K562 (cell line): ENCODE data around the gene MRPL40.

Experiments used
- CHD2 ChIP-seq: IDR thresholded peaks from 2 replicates; pipeline ENCODE4 v1.6.1; 2011; ENCODE audit warnings: low read depth, low read length
- ESRRA ChIP-seq: fragments of 450-650 bp; IDR thresholded peaks from 2 replicates; pipeline ENCODE4 v1.6.1; 2014; ENCODE audit warnings: low read depth, mild to moderate bottlenecking, moderate library complexity, borderline replicate concordance
- JUN ChIP-seq, 2 experiments: sonication (generic) in 1 of 2; formaldehyde crosslinking in 1 of 2; IDR thresholded peaks; 2 replicates each; pipeline versions ENCODE4 v1.6.1 to v1.8.0; 2012 to 2022; ENCODE audit warnings: borderline replicate concordance in 2 of 2, mild to moderate bottlenecking in 2 of 2, improper control_type of control experiment in 1 of 2, low read depth in 1 of 2, low read length in 1 of 2, missing genetic modification reagents in 1 of 2
- SNRNP70 ChIP-seq: fragments of 200-400 bp; formaldehyde crosslinking; optimal IDR thresholded peaks from 2 replicates; pipeline ENCODE3; 2017; ENCODE audit warnings: low read depth, low read length
- TCF7L2 ChIP-seq: fragments of 150-350 bp; IDR thresholded peaks from 2 replicates; pipeline ENCODE4 v1.6.1; 2016; ENCODE audit warnings: low read depth, mild to moderate bottlenecking, low read length, moderate library complexity
- ZBTB7A ChIP-seq: IDR thresholded peaks from 2 replicates; pipeline ENCODE4 v1.6.1; 2011; ENCODE audit warnings: low read depth, mild to moderate bottlenecking, low read length, moderate library complexity, borderline replicate concordance; ENCODE audit not compliant: control insufficient read depth
- ZNF175 ChIP-seq: fragments of 200-800 bp; sonication (Bioruptor generic); IDR thresholded peaks from 2 replicates; pipeline ENCODE4 v1.6.1; 2016; ENCODE audit warnings: low read depth, mild to moderate bottlenecking, missing genetic modification characterization, missing compliant biosample characterization
- TF ChIP-seq, protein P1 (sequence below), 3 experiments: IDR thresholded peaks in 2 of 3; conservative IDR thresholded peaks in 1 of 3; 2 replicates each; pipeline ENCODE4 v1.5.1; 2011 to 2012; ENCODE audit warnings: low read length in 3 of 3, mild to moderate bottlenecking in 3 of 3, control low read depth in 2 of 3, improper control_type of control experiment in 1 of 3, inconsistent platforms in 1 of 3, low read depth in 1 of 3, mixed read lengths in 1 of 3, moderate library complexity in 1 of 3; ENCODE audit not compliant: insufficient read depth in 2 of 3
- TF ChIP-seq, protein P2 (sequence below): fragments of 200-600 bp; sonication (generic); IDR thresholded peaks from one replicate; pipeline ENCODE4 v1.6.1; 2012; ENCODE audit warnings: mild to moderate bottlenecking, low read depth, low read length, inconsistent platforms
- TF ChIP-seq, protein P3 (sequence below): sonication (generic); formaldehyde crosslinking; IDR thresholded peaks from 2 replicates; pipeline ENCODE4 v1.5.0; 2020; ENCODE audit warnings: missing genetic modification reagents
- TF ChIP-seq, protein P4 (sequence below): fragments of 450-650 bp; formaldehyde crosslinking; IDR thresholded peaks from 2 replicates; pipeline ENCODE4 v1.4.0; 2020; ENCODE audit warnings: mild to moderate bottlenecking, mixed read lengths

DNA sequence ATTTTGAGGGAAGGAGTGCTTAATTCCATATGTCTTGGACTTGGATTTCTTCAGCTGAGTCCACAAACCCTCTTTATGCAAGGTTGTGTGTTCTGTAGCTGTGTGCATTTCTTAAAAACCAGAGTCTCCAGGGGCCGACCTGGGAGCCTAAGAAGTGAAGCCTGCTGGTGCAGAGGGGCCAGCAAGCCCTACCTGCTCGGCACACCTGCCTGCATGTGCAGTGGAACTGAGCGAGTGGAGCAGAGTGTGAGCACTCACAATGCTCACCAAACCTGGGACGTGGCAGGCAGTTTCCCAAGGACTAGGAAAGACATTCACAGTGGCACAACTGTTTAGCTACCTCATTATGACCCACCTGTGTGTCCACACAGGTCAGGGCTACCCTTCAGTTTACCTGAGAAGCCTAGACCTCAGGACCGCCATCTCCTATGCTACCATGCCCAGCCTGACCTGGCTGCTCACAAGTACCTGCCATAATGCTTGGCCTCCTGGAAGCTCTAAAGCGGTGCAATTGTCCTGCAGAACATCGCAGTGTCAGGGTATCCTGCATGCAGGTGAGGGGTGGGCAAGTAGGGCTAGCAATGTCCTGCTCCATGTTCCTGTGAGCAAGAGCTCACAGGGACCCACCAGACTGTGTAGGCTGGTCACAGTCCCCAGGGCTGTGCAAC lies 11.3 kb downstream of the MRPL40 start:
- TF ChIP-seq SNRNP70 (no peak), CHD2 (no peak), ZBTB7A (no peak), TCF7L2 (no peak), ZNF175 (CRISPR knock-in tag) (no peak), JUN (IDR thresholded peaks at IDR 0.05; ENCODE audit: borderline replicate concordance, low read depth, low read length) (no peak), JUN (CRISPR knock-in tag; IDR thresholded peaks at IDR 0.05; ENCODE audit: borderline replicate concordance) (no peak), ESRRA (no peak)
- TF ChIP-seq, protein P1, sequence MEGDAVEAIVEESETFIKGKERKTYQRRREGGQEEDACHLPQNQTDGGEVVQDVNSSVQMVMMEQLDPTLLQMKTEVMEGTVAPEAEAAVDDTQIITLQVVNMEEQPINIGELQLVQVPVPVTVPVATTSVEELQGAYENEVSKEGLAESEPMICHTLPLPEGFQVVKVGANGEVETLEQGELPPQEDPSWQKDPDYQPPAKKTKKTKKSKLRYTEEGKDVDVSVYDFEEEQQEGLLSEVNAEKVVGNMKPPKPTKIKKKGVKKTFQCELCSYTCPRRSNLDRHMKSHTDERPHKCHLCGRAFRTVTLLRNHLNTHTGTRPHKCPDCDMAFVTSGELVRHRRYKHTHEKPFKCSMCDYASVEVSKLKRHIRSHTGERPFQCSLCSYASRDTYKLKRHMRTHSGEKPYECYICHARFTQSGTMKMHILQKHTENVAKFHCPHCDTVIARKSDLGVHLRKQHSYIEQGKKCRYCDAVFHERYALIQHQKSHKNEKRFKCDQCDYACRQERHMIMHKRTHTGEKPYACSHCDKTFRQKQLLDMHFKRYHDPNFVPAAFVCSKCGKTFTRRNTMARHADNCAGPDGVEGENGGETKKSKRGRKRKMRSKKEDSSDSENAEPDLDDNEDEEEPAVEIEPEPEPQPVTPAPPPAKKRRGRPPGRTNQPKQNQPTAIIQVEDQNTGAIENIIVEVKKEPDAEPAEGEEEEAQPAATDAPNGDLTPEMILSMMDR (IDR thresholded peaks at IDR 0.05 in 2 of 3, conservative IDR thresholded peaks at IDR 0.05 in 1 of 3; ENCODE audit: insufficient read depth in 2 of 3, low read depth in 1 of 3, low read length in 3 of 3) = no peak
- TF ChIP-seq, protein P2, sequence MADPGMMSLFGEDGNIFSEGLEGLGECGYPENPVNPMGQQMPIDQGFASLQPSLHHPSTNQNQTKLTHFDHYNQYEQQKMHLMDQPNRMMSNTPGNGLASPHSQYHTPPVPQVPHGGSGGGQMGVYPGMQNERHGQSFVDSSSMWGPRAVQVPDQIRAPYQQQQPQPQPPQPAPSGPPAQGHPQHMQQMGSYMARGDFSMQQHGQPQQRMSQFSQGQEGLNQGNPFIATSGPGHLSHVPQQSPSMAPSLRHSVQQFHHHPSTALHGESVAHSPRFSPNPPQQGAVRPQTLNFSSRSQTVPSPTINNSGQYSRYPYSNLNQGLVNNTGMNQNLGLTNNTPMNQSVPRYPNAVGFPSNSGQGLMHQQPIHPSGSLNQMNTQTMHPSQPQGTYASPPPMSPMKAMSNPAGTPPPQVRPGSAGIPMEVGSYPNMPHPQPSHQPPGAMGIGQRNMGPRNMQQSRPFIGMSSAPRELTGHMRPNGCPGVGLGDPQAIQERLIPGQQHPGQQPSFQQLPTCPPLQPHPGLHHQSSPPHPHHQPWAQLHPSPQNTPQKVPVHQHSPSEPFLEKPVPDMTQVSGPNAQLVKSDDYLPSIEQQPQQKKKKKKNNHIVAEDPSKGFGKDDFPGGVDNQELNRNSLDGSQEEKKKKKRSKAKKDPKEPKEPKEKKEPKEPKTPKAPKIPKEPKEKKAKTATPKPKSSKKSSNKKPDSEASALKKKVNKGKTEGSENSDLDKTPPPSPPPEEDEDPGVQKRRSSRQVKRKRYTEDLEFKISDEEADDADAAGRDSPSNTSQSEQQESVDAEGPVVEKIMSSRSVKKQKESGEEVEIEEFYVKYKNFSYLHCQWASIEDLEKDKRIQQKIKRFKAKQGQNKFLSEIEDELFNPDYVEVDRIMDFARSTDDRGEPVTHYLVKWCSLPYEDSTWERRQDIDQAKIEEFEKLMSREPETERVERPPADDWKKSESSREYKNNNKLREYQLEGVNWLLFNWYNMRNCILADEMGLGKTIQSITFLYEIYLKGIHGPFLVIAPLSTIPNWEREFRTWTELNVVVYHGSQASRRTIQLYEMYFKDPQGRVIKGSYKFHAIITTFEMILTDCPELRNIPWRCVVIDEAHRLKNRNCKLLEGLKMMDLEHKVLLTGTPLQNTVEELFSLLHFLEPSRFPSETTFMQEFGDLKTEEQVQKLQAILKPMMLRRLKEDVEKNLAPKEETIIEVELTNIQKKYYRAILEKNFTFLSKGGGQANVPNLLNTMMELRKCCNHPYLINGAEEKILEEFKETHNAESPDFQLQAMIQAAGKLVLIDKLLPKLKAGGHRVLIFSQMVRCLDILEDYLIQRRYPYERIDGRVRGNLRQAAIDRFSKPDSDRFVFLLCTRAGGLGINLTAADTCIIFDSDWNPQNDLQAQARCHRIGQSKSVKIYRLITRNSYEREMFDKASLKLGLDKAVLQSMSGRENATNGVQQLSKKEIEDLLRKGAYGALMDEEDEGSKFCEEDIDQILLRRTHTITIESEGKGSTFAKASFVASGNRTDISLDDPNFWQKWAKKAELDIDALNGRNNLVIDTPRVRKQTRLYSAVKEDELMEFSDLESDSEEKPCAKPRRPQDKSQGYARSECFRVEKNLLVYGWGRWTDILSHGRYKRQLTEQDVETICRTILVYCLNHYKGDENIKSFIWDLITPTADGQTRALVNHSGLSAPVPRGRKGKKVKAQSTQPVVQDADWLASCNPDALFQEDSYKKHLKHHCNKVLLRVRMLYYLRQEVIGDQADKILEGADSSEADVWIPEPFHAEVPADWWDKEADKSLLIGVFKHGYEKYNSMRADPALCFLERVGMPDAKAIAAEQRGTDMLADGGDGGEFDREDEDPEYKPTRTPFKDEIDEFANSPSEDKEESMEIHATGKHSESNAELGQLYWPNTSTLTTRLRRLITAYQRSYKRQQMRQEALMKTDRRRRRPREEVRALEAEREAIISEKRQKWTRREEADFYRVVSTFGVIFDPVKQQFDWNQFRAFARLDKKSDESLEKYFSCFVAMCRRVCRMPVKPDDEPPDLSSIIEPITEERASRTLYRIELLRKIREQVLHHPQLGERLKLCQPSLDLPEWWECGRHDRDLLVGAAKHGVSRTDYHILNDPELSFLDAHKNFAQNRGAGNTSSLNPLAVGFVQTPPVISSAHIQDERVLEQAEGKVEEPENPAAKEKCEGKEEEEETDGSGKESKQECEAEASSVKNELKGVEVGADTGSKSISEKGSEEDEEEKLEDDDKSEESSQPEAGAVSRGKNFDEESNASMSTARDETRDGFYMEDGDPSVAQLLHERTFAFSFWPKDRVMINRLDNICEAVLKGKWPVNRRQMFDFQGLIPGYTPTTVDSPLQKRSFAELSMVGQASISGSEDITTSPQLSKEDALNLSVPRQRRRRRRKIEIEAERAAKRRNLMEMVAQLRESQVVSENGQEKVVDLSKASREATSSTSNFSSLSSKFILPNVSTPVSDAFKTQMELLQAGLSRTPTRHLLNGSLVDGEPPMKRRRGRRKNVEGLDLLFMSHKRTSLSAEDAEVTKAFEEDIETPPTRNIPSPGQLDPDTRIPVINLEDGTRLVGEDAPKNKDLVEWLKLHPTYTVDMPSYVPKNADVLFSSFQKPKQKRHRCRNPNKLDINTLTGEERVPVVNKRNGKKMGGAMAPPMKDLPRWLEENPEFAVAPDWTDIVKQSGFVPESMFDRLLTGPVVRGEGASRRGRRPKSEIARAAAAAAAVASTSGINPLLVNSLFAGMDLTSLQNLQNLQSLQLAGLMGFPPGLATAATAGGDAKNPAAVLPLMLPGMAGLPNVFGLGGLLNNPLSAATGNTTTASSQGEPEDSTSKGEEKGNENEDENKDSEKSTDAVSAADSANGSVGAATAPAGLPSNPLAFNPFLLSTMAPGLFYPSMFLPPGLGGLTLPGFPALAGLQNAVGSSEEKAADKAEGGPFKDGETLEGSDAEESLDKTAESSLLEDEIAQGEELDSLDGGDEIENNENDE = no peak
- TF ChIP-seq, protein P3, sequence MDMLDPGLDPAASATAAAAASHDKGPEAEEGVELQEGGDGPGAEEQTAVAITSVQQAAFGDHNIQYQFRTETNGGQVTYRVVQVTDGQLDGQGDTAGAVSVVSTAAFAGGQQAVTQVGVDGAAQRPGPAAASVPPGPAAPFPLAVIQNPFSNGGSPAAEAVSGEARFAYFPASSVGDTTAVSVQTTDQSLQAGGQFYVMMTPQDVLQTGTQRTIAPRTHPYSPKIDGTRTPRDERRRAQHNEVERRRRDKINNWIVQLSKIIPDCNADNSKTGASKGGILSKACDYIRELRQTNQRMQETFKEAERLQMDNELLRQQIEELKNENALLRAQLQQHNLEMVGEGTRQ = no peak
- TF ChIP-seq, protein P4, sequence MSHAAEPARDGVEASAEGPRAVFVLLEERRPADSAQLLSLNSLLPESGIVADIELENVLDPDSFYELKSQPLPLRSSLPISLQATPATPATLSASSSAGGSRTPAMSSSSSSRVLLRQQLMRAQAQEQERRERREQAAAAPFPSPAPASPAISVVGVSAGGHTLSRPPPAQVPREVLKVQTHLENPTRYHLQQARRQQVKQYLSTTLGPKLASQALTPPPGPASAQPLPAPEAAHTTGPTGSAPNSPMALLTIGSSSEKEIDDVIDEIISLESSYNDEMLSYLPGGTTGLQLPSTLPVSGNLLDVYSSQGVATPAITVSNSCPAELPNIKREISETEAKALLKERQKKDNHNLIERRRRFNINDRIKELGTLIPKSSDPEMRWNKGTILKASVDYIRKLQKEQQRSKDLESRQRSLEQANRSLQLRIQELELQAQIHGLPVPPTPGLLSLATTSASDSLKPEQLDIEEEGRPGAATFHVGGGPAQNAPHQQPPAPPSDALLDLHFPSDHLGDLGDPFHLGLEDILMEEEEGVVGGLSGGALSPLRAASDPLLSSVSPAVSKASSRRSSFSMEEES (CRISPR knock-in tag) = no peak; the same call in 1 of the 2 replicates
